GM06990 (cell line): ENCODE data around the gene PADI6.

Experiments
- DNase-seq: peaks from one replicate; pipeline ENCODE4 v3.0.0-alpha.2; 2011; ENCODE audit not compliant: insufficient read length; ENCODE audit errors: extremely low read depth
- H3K27me3 ChIP-seq: replicated peaks from 2 replicates; pipeline ENCODE4 v1.6.0; 2011; ENCODE audit warnings: low read length; ENCODE audit not compliant: control insufficient read depth, insufficient read depth
- H3K36me3 ChIP-seq: 2 replicates; pipeline ENCODE4 v1.5.1; 2011; ENCODE audit warnings: low read length; ENCODE audit not compliant: control insufficient read depth, insufficient read depth
- H3K4me3 ChIP-seq: replicated peaks from 2 replicates; pipeline ENCODE4 v1.5.1; 2011; ENCODE audit warnings: low read depth, mild to moderate bottlenecking, control low read depth, low read length
- TF ChIP-seq, protein P1 (sequence below): IDR thresholded peaks from 2 replicates; pipeline ENCODE4 v1.5.1; 2011; ENCODE audit warnings: low read length, control low read depth, mild to moderate bottlenecking, inconsistent platforms; ENCODE audit not compliant: insufficient read depth, poor library complexity, severe bottlenecking

The PADI6 gene

GRCh38 chr1:17436380-17437174 lies 64.6 kb downstream of the PADI6 start:
- no peak for DNase-seq
- no peaks in the 10 kb centered on the region for H3K27me3 ChIP-seq
- H3K36me3 ChIP-seq = peaks cover 6% of the 10 kb centered on the region
- peak overlapping the region; percentile 75 for H3K4me3 ChIP-seq
- TF ChIP-seq, protein P1, sequence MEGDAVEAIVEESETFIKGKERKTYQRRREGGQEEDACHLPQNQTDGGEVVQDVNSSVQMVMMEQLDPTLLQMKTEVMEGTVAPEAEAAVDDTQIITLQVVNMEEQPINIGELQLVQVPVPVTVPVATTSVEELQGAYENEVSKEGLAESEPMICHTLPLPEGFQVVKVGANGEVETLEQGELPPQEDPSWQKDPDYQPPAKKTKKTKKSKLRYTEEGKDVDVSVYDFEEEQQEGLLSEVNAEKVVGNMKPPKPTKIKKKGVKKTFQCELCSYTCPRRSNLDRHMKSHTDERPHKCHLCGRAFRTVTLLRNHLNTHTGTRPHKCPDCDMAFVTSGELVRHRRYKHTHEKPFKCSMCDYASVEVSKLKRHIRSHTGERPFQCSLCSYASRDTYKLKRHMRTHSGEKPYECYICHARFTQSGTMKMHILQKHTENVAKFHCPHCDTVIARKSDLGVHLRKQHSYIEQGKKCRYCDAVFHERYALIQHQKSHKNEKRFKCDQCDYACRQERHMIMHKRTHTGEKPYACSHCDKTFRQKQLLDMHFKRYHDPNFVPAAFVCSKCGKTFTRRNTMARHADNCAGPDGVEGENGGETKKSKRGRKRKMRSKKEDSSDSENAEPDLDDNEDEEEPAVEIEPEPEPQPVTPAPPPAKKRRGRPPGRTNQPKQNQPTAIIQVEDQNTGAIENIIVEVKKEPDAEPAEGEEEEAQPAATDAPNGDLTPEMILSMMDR = no peak

GRCh38 chr1:17437260-17437579 lies 65.2 kb downstream of the PADI6 start:
- TF ChIP-seq, protein P1 = no peak
- Histone ChIP-seq H3K4me3 (peak overlapping the region; percentile 75), H3K36me3 (peaks cover 6% of the 10 kb centered on the region), H3K27me3 (no peaks in the 10 kb centered on the region)
- DNase-seq = no peak

DNA sequence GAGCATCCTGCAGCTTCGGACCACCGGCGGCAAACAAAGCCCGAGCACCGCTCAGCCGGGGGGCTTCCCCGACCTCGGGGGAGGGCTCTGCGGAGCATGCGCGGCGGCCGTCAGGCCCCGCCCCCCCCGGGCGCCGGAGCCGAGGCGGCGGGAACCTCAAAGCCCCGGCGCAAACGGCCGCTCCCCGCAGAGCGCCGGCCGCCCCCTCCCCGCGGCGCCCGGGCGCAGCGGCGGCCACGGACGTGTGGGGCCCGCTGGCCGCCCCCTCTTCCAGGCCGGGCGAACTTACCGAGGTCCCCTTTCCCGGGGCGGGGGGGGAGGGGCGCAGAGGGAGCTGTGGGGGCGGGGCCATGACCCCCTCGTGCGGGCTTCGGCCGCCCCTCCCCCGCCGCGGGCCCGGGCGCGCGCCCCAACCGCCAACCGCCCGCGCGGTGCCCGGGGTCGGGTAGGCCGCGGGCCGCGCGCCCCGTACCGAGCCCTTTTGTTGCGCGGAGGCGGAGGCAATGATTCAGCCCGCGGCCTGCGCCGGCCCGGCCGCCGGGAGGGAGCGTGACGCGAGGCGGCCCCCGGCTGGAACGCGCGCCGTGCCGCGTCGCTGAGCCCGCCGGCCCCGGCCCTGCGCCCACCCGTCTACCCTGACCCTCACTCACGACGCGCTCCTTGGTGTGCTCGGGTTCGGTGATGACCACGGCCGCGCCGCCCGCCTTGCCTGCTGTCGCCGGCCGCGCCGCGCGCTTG lies 65.8 kb downstream of the PADI6 start:
- no peaks in the 10 kb centered on the region for H3K27me3 ChIP-seq
- H3K4me3 ChIP-seq = peak overlapping the region; percentile 75
- TF ChIP-seq, protein P1 = no peak
- DNase-seq = peak; percentile 78
- H3K36me3 ChIP-seq = peaks cover 6% of the 10 kb centered on the region

GRCh38 chr1:17438318-17439249 lies 66.6 kb downstream of the PADI6 start:
- TF ChIP-seq, protein P1 = peak; percentile 4
- H3K36me3 ChIP-seq = peaks cover 4% of the 10 kb centered on the region
- peak overlapping the region; percentile 75 for H3K4me3 ChIP-seq
- H3K27me3 ChIP-seq = no peaks in the 10 kb centered on the region
- peak; percentile 86 for DNase-seq

DNA sequence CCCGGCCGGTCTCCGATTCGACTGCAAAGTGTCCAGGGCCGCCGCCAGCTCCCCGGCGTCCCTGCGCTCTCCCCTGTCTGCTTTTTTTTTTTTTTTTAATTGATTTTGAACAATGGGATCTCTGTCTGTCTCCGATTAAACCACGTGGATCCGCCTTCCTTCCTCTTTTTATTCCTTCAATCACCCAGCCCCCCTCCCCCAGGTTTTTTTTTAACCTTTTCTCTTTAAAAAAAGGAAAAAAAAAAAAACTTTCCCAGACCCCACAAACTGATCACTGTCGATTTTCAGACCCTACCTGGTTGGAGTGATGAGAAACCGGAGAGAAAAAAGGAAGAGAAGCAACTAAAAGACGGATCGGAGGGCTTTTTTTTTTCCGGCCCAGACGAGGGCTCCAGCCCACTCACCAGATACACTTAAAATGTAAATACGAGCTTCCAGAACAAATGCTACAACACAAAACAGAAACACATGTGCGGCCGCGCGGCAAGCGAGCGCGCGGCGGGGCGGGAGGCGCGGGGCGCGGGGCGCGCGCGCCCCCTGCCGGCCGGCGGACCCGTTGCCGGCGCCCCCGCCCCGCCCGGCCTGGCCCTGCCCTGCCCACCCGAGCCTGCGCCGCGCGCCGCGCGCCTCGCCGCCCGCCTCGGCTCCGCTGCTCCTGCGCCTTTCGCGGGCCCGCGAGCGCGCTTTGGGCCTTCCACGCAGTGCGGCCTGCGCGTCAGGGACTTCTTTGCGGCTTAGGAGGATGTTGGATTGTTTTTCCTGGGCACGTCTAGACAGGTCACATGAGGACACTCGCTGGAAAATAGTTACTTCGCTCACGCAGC lies 67.5 kb downstream of the PADI6 start, which contains the start of gene RCC2:
Gene RCC2, minus strand, starts transcription at position 428 of the 824 bp plus-strand sequence. CDS start 1,163 bp downstream, outside the sequence.
- H3K4me3 ChIP-seq = peak within 1 kb of the TSS; percentile 75
- no peaks in the 10 kb centered on the region for H3K27me3 ChIP-seq
- peak; percentile 81 for DNase-seq
- H3K36me3 ChIP-seq = peaks cover 3% of the 10 kb centered on the region
- TF ChIP-seq, protein P1 = no peak
